HepG2 (cell line): ENCODE measurements around the gene PRR19. TPM values are rescaled to one million over a fixed set of nuclear protein-coding genes. Genes with fewer than 3 reads are reported as not detected.

Experiments used
- ATF7 ChIP-seq, 2 experiments: fragments of 450-650 bp in 1 of 2; sonication (generic) in 1 of 2; formaldehyde crosslinking in 1 of 2; IDR thresholded peaks; 2 replicates each; pipeline versions ENCODE4 v1.4.0 to v1.6.1; 2016 to 2020; ENCODE audit warnings: antibody characterized with exemption in 1 of 2, mild to moderate bottlenecking in 1 of 2, missing genetic modification reagents in 1 of 2
- CREB3 ChIP-seq: sonication (generic); formaldehyde crosslinking; IDR thresholded peaks from 2 replicates; pipeline ENCODE4 v1.5.0; 2020; ENCODE audit warnings: missing genetic modification reagents
- FOXO1 ChIP-seq: sonication (generic); formaldehyde crosslinking; IDR thresholded peaks from 2 replicates; pipeline ENCODE4 v1.4.0; 2020; ENCODE audit warnings: missing genetic modification reagents
- GZF1 ChIP-seq: sonication (generic); formaldehyde crosslinking; IDR thresholded peaks from 2 replicates; pipeline ENCODE4 v1.5.1; 2020; ENCODE audit warnings: mild to moderate bottlenecking, missing genetic modification reagents
- HOXD1 ChIP-seq: sonication (generic); formaldehyde crosslinking; IDR thresholded peaks from 2 replicates; pipeline ENCODE4 v1.5.0; 2020; ENCODE audit warnings: missing genetic modification reagents
- MED13 ChIP-seq: sonication (generic); formaldehyde crosslinking; IDR thresholded peaks from 2 replicates; pipeline ENCODE4 v1.5.0; 2020; ENCODE audit warnings: missing genetic modification reagents
- MZF1 ChIP-seq: sonication (generic); formaldehyde crosslinking; IDR thresholded peaks from 2 replicates; pipeline ENCODE4 v1.8.1; 2023; ENCODE audit warnings: mild to moderate bottlenecking, missing genetic modification reagents, borderline replicate concordance
- PAX8 ChIP-seq: sonication (generic); formaldehyde crosslinking; IDR thresholded peaks from 2 replicates; pipeline ENCODE4 v1.8.0; 2022; ENCODE audit warnings: mild to moderate bottlenecking, missing genetic modification reagents, borderline replicate concordance
- RBFOX2 ChIP-seq: fragments of 200-400 bp; formaldehyde crosslinking; IDR thresholded peaks from 2 replicates; pipeline ENCODE4 v1.6.1; 2017; ENCODE audit warnings: low read depth, mild to moderate bottlenecking, low read length
- ZBTB14 ChIP-seq: sonication (generic); formaldehyde crosslinking; IDR thresholded peaks from 2 replicates; pipeline ENCODE4 v1.4.0; 2020; ENCODE audit warnings: missing genetic modification reagents
- ZFX ChIP-seq: sonication (generic); formaldehyde crosslinking; IDR thresholded peaks from 2 replicates; pipeline ENCODE4 v1.4.0; 2020; ENCODE audit warnings: mild to moderate bottlenecking, low read depth, missing genetic modification reagents, moderate library complexity
- ZNF275 ChIP-seq: sonication (generic); formaldehyde crosslinking; IDR thresholded peaks from 2 replicates; pipeline ENCODE4 v1.8.0; 2022; ENCODE audit warnings: missing genetic modification reagents, mild to moderate bottlenecking, inconsistent platforms, borderline replicate concordance
- ZNF407 ChIP-seq: sonication (generic); formaldehyde crosslinking; IDR thresholded peaks from one replicate; pipeline ENCODE4 v1.5.1; 2020; ENCODE audit warnings: mild to moderate bottlenecking, missing genetic modification reagents; ENCODE audit errors: not compliant biosample characterization
- ZNF441 ChIP-seq: sonication (generic); formaldehyde crosslinking; IDR thresholded peaks from 2 replicates; pipeline ENCODE4 v1.7.0; 2021; ENCODE audit warnings: missing genetic modification reagents, borderline replicate concordance
- ZNF615 ChIP-seq: sonication (generic); formaldehyde crosslinking; IDR thresholded peaks from 2 replicates; pipeline ENCODE4 v1.5.0; 2020; ENCODE audit warnings: mild to moderate bottlenecking, missing genetic modification reagents, borderline replicate concordance
- ZNF746 ChIP-seq: sonication (generic); formaldehyde crosslinking; IDR thresholded peaks from 2 replicates; pipeline ENCODE4 v1.8.0; 2022; ENCODE audit warnings: mild to moderate bottlenecking, missing genetic modification reagents
- ZNF777 ChIP-seq: sonication (generic); formaldehyde crosslinking; IDR thresholded peaks from 2 replicates; pipeline ENCODE4 v1.4.0; 2020; ENCODE audit warnings: missing genetic modification reagents
- ZNF839 ChIP-seq: sonication (generic); formaldehyde crosslinking; IDR thresholded peaks from 2 replicates; pipeline ENCODE4 v1.4.0; 2020; ENCODE audit warnings: missing genetic modification reagents, mild to moderate bottlenecking, borderline replicate concordance
- polyA plus RNA-seq, 8 experiments: library from polyadenylated mRNA; depleted of rRNA in 3 of 8; stranded (reverse) in 7 of 8; unstranded in 1 of 8; fragments of >200 nt; fragmentation: Illumina TruSeq in 4 of 8; extraction: Trizol in 4 of 8; gene quantifications; 2 replicates each; pipeline versions ENCODE4 v1.2.1 to v1.2.3, GENCODE V29; 2011 to 2016; ENCODE audit warnings: low read depth in 4 of 8, missing spikeins in 1 of 8, mixed read lengths in 1 of 8; ENCODE audit not compliant: insufficient read depth in 1 of 8
- total RNA-seq, 5 experiments: library from RNA; depleted of rRNA; stranded (reverse); fragments of >200 nt; fragmentation: Illumina TruSeq; extraction: Trizol; gene quantifications; 2 replicates each; pipeline ENCODE4 v1.2.3, GENCODE V29; 2016; ENCODE audit warnings: low read depth in 1 of 5

Gene PRR19
- total and polyA plus RNA-seq, 2 of the 13 experiments (the other 11 are each of a cell fraction or from before 2014, with no cell fraction given) = 0.21 to 0.33 TPM

- TF ChIP-seq ZNF407 (CRISPR knock-in tag) = peak; percentile 33
- peak; percentile 35; the same call in 1 of the 2 replicates for TF ChIP-seq HOXD1 (CRISPR knock-in tag)
- TF ChIP-seq ZNF615 = no peak
- no peak for TF ChIP-seq FOXO1
- TF ChIP-seq ZNF746 (CRISPR knock-in tag) = peak; percentile 57; the same call in 1 of the 2 replicates
- TF ChIP-seq ZBTB14 (CRISPR knock-in tag) = no peak
- no peak for TF ChIP-seq ATF7 (IDR thresholded peaks at IDR 0.05)
- TF ChIP-seq ATF7 (CRISPR knock-in tag; IDR thresholded peaks at IDR 0.05) = no peak
- TF ChIP-seq ZNF275 = no peak
- TF ChIP-seq MZF1 (CRISPR knock-in tag) = no peak
- peak; percentile 85 for TF ChIP-seq ZFX (CRISPR knock-in tag)
- peak; percentile 85 for TF ChIP-seq RBFOX2
- TF ChIP-seq MED13 (CRISPR knock-in tag) = no peak
- TF ChIP-seq ZNF777 = no peak; the same call in 1 of the 2 replicates
- TF ChIP-seq ZNF839 (CRISPR knock-in tag) = no peak
- TF ChIP-seq CREB3 (CRISPR knock-in tag) = no peak
- no peak for TF ChIP-seq GZF1 (CRISPR knock-in tag)
- no peak for TF ChIP-seq ZNF441
- no peak for TF ChIP-seq PAX8 (CRISPR knock-in tag)
Measured at GRCh38 chr19:42325308-42325895, 23.5 kb downstream of the PRR19 start, which contains the start of gene MEGF8 (continued).
